ENCODE data around the gene MAPT. TPM values are rescaled to one million over a fixed set of nuclear protein-coding genes. Genes with fewer than 3 reads are reported as not detected.

MAPT gene
- total RNA-seq, 1 donor from 2014 or later = 6.1 TPM

GRCh38 chr17:46057366-46057765 lies 163.0 kb downstream of the MAPT start:
- intact Hi-C loops (cut with DNase I) = no loop called here
- H3K27me3 ChIP-seq = no peaks in the 10 kb centered on the region
- peaks cover 0 to 15% of the 10 kb centered on the region in 2 donors for H3K36me3 ChIP-seq

GRCh38 chr17:46059486-46059885 lies 165.1 kb downstream of the MAPT start:
- Histone ChIP-seq H3K4me1 (peaks cover 15% of the 10 kb centered on the region), H3K27me3 (no peaks in the 10 kb centered on the region), H3K4me3 (no peak overlapping the region), H3K27ac (no peak overlapping the region), H3K9me3 (no peaks in the 10 kb centered on the region), H3K36me3 (peaks cover 0 to 15% of the 10 kb centered on the region in 2 donors)
- intact Hi-C loops (cut with DNase I) = no loop called here
- DNase-seq (ENCODE audit: extremely low spot score in 2 of 2) = no peak
- no peak for TF ChIP-seq POLR2AphosphoS5 (IDR thresholded peaks at IDR 0.05; ENCODE audit: insufficient read depth in 1 of 2, low read depth in 1 of 2)
- TF ChIP-seq POLR2A (IDR thresholded peaks at IDR 0.05) = no peak
- TF ChIP-seq, protein P1, sequence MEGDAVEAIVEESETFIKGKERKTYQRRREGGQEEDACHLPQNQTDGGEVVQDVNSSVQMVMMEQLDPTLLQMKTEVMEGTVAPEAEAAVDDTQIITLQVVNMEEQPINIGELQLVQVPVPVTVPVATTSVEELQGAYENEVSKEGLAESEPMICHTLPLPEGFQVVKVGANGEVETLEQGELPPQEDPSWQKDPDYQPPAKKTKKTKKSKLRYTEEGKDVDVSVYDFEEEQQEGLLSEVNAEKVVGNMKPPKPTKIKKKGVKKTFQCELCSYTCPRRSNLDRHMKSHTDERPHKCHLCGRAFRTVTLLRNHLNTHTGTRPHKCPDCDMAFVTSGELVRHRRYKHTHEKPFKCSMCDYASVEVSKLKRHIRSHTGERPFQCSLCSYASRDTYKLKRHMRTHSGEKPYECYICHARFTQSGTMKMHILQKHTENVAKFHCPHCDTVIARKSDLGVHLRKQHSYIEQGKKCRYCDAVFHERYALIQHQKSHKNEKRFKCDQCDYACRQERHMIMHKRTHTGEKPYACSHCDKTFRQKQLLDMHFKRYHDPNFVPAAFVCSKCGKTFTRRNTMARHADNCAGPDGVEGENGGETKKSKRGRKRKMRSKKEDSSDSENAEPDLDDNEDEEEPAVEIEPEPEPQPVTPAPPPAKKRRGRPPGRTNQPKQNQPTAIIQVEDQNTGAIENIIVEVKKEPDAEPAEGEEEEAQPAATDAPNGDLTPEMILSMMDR (IDR thresholded peaks at IDR 0.05) = no peak

More at GRCh38 chr17:46057366-46057765, 163.0 kb downstream of the MAPT start:
- H3K9me3 ChIP-seq = no peaks in the 10 kb centered on the region
- TF ChIP-seq POLR2AphosphoS5 (IDR thresholded peaks at IDR 0.05; ENCODE audit: insufficient read depth in 1 of 2, low read depth in 1 of 2) (no peak), POLR2A (IDR thresholded peaks at IDR 0.05) (no peak)
- TF ChIP-seq, protein P1 (IDR thresholded peaks at IDR 0.05) = no peak
- no peak for DNase-seq (ENCODE audit: extremely low spot score in 2 of 2)
- peaks cover 9% of the 10 kb centered on the region for H3K4me1 ChIP-seq
- no peak overlapping the region for H3K4me3 ChIP-seq
- peak overlapping the region; percentile 23 for H3K27ac ChIP-seq

- Histone ChIP-seq H3K9me3 (no peaks in the 10 kb centered on the region), H3K4me3 (no peak overlapping the region), H3K27ac (no peak overlapping the region), H3K4me1 (peaks cover 15% of the 10 kb centered on the region), H3K36me3 (peaks cover 0 to 23% of the 10 kb centered on the region in 2 donors), H3K27me3 (no peaks in the 10 kb centered on the region)
- DNase-seq (ENCODE audit: extremely low spot score in 2 of 2) = no peak
- intact Hi-C loops (cut with DNase I) = loop anchor here (5.0 kb wide), 1 partner anchor 1153 kb away; no protein-coding TSS in a partner anchor
- TF ChIP-seq, protein P1 (IDR thresholded peaks at IDR 0.05) = no peak
- TF ChIP-seq POLR2AphosphoS5 (IDR thresholded peaks at IDR 0.05; ENCODE audit: insufficient read depth in 1 of 2, low read depth in 1 of 2) = no peak
- no peak for TF ChIP-seq POLR2A (IDR thresholded peaks at IDR 0.05)
Observed at GRCh38 chr17:46060461-46060860, 166.1 kb downstream of the MAPT start.

GRCh38 chr17:46061435-46061834 lies 167.1 kb downstream of the MAPT start:
- no peak for DNase-seq (ENCODE audit: extremely low spot score in 2 of 2)
- no peak overlapping the region for H3K27ac ChIP-seq
- H3K9me3 ChIP-seq = no peaks in the 10 kb centered on the region
- peaks cover 0 to 32% of the 10 kb centered on the region in 2 donors for H3K36me3 ChIP-seq
- intact Hi-C loops (cut with DNase I) = loop anchor here (5.0 kb wide), 1 partner anchor 1154 kb away; no protein-coding TSS in a partner anchor
- H3K4me3 ChIP-seq = no peak overlapping the region
- H3K27me3 ChIP-seq = no peaks in the 10 kb centered on the region
- no peak for TF ChIP-seq POLR2AphosphoS5 (IDR thresholded peaks at IDR 0.05; ENCODE audit: insufficient read depth in 1 of 2, low read depth in 1 of 2)
- TF ChIP-seq, protein P1 (IDR thresholded peaks at IDR 0.05) = peak in 1 of 3 experiments; percentile 29
- H3K4me1 ChIP-seq = peaks cover 15% of the 10 kb centered on the region

- H3K9me3 ChIP-seq = no peaks in the 10 kb centered on the region
Observed at GRCh38 chr17:46063241-46063640, 168.9 kb downstream of the MAPT start.

More at GRCh38 chr17:46063241-46063640, 168.9 kb downstream of the MAPT start:
- Histone ChIP-seq H3K27me3 (no peaks in the 10 kb centered on the region), H3K36me3 (peaks cover 0 to 43% of the 10 kb centered on the region in 2 donors), H3K4me3 (no peak overlapping the region), H3K4me1 (peaks cover 6% of the 10 kb centered on the region), H3K27ac (no peak overlapping the region)
- TF ChIP-seq POLR2AphosphoS5 (IDR thresholded peaks at IDR 0.05; ENCODE audit: insufficient read depth in 1 of 2, low read depth in 1 of 2) (peak in 1 of 2 donors; percentile 22), POLR2A (IDR thresholded peaks at IDR 0.05) (no peak)
- TF ChIP-seq, protein P1 (IDR thresholded peaks at IDR 0.05) = no peak
- intact Hi-C loops (cut with DNase I) = loop anchor here (5.0 kb wide), 1 partner anchor 1156 kb away; no protein-coding TSS in a partner anchor
- DNase-seq (ENCODE audit: extremely low spot score in 2 of 2) = no peak
